Erythroblast (primary cell): ENCODE results near the gene SCAMP2.

ENCODE experiments used
- DNase-seq, 2 experiments: peaks; one replicate each; lab custom pipeline; 2025; lab: John Stamatoyannopoulos, UW
- GATA1 ChIP-seq: IDR thresholded peaks from 2 replicates; pipeline ENCODE4 v1.6.1; 2011; ENCODE audit warnings: low read depth, mild to moderate bottlenecking, control low read depth, low read length, moderate library complexity
- POLR2A ChIP-seq: IDR thresholded peaks from 2 replicates; pipeline ENCODE4 v1.6.1; 2011; ENCODE audit warnings: mild to moderate bottlenecking, low read length

SCAMP2 gene

GRCh38 chr15:74815961-74816360 is 57.2 kb downstream of the SCAMP2 start:
- DNase-seq: no peak
- TF ChIP-seq GATA1: no peak
- TF ChIP-seq POLR2A: no peak

- DNase-seq: no peak
- TF ChIP-seq POLR2A: no peak
- TF ChIP-seq GATA1: no peak
Observed at GRCh38 chr15:74815121-74815934, 57.8 kb downstream of the SCAMP2 start.

- no peak for DNase-seq
- TF ChIP-seq POLR2A (no peak), GATA1 (no peak)
Observed at GRCh38 chr15:74812533-74812932, 60.6 kb downstream of the SCAMP2 start, which contains the start of gene LMAN1L. Gene LMAN1L, plus strand, starts transcription at chr15:74812835. Its CDS starts 20 bp downstream, at chr15:74812855.

GRCh38 chr15:74809956-74810355 is 63.2 kb downstream of the SCAMP2 start:
- TF ChIP-seq GATA1: no peak
- no peak for DNase-seq

GRCh38 chr15:74809242-74809641 is 63.9 kb downstream of the SCAMP2 start:
- DNase-seq: no peak
- TF ChIP-seq GATA1: no peak
- TF ChIP-seq POLR2A: no peak

- TF ChIP-seq POLR2A (no peak), GATA1 (no peak)
- DNase-seq: no peak
Observed at GRCh38 chr15:74808840-74809229, 64.3 kb downstream of the SCAMP2 start.

GRCh38 chr15:74808078-74808839 is 64.9 kb downstream of the SCAMP2 start:
- TF ChIP-seq POLR2A (no peak), GATA1 (no peak)
- no peak for DNase-seq

- TF ChIP-seq GATA1: no peak
- TF ChIP-seq POLR2A: no peak
- DNase-seq: no peak
Observed at GRCh38 chr15:74807282-74807681, 65.9 kb downstream of the SCAMP2 start.

- no peak for TF ChIP-seq POLR2A
- TF ChIP-seq GATA1: no peak
- no peak for DNase-seq
Observed at GRCh38 chr15:74804935-74805334, 68.2 kb downstream of the SCAMP2 start.

GRCh38 chr15:74802862-74803447 is 70.2 kb downstream of the SCAMP2 start:
- no peak for DNase-seq
- TF ChIP-seq POLR2A (no peak), GATA1 (no peak)

- TF ChIP-seq POLR2A (no peak), GATA1 (no peak)
- no peak for DNase-seq
Observed at GRCh38 chr15:74802290-74802689, 70.9 kb downstream of the SCAMP2 start.

- TF ChIP-seq GATA1 (no peak), POLR2A (no peak)
- no peak for DNase-seq
Observed at GRCh38 chr15:74801311-74801997, 71.7 kb downstream of the SCAMP2 start.

GRCh38 chr15:74800559-74801094 is 72.5 kb downstream of the SCAMP2 start:
- TF ChIP-seq POLR2A: no peak
- no peak for TF ChIP-seq GATA1
- no peak for DNase-seq
